ENCODE data around the gene BOD1L1. TPM values are rescaled to one million over a fixed set of nuclear protein-coding genes. Genes with fewer than 3 reads are reported as not detected.

The BOD1L1 gene
- total RNA-seq, 2 experiments from 2014 or later = 27.2 to 28.9 TPM

- ATAC-seq (no peak), DNase-seq (peak; percentile 47)
- Mint-ChIP-seq H3K9me3 (peaks cover 4% of the 10 kb centered on the region), H3K4me1 (ENCODE audit: low read depth) (peaks cover 44% of the 10 kb centered on the region), H3K27ac (no peak overlapping the region), H3K36me3 (ENCODE audit: low read depth) (peaks cover 4% of the 10 kb centered on the region), H3K4me3 (no peak overlapping the region), H3K27me3 (peaks cover 88% of the 10 kb centered on the region)
- CTCF ChIA-PET = interaction anchor here (1.5 kb wide), 1 partner anchor 11 kb away, joined by 5 read pairs; no protein-coding TSS in a partner anchor
- POLR2A ChIA-PET = interaction anchor here (0.8 to 1.4 kb wide), 2 partner anchors 12 to 15 kb away, joined by 3 to 5 read pairs; no protein-coding TSS in a partner anchor
- TF ChIP-seq CTCF (IDR thresholded peaks at IDR 0.05) = no peak
- intact Hi-C loops (cut with micrococcal nuclease) = no loop called here
These were observed 90.3 kb downstream of the BOD1L1 start for GRCh38 chr4:13537011-13537831.

- CTCF ChIA-PET = interaction anchor here (1.5 kb wide), 1 partner anchor 11 kb away, joined by 5 read pairs; no protein-coding TSS in a partner anchor
- Mint-ChIP-seq H3K4me3 (no peak overlapping the region), H3K4me1 (ENCODE audit: low read depth) (peaks cover 42% of the 10 kb centered on the region), H3K27me3 (peaks cover 88% of the 10 kb centered on the region), H3K9me3 (peaks cover 4% of the 10 kb centered on the region), H3K27ac (no peak overlapping the region), H3K36me3 (ENCODE audit: low read depth) (peaks cover 4% of the 10 kb centered on the region)
- intact Hi-C loops (cut with micrococcal nuclease) = no loop called here
- TF ChIP-seq CTCF (IDR thresholded peaks at IDR 0.05) = no peak
- ATAC-seq (no peak), DNase-seq (no peak)
- POLR2A ChIA-PET = interaction anchor here (0.8 to 1.4 kb wide), 2 partner anchors 12 to 15 kb away, joined by 3 to 5 read pairs; no protein-coding TSS in a partner anchor
These were observed 90.9 kb downstream of the BOD1L1 start for GRCh38 chr4:13536607-13537006.

GRCh38 chr4:13535708-13536361 lies 91.7 kb downstream of the BOD1L1 start:
- H3K27ac Mint-ChIP-seq = no peak overlapping the region
- peaks cover 42% of the 10 kb centered on the region for H3K4me1 Mint-ChIP-seq (ENCODE audit: low read depth)
- DNase-seq = no peak
- POLR2A ChIA-PET = interaction anchor here (1.4 kb wide), 1 partner anchor 11 kb away, joined by 5 read pairs; no protein-coding TSS in a partner anchor
- H3K36me3 Mint-ChIP-seq (ENCODE audit: low read depth) = peaks cover 7% of the 10 kb centered on the region
- H3K27me3 Mint-ChIP-seq = peaks cover 87% of the 10 kb centered on the region
- intact Hi-C loops (cut with micrococcal nuclease) = no loop called here
- TF ChIP-seq CTCF (IDR thresholded peaks at IDR 0.05) = no peak
- CTCF ChIA-PET = no interaction called here
- H3K4me3 Mint-ChIP-seq = no peak overlapping the region
- ATAC-seq = no peak
- peaks cover 4% of the 10 kb centered on the region for H3K9me3 Mint-ChIP-seq

GRCh38 chr4:13535118-13535517 lies 92.4 kb downstream of the BOD1L1 start:
- Mint-ChIP-seq H3K27ac (no peak overlapping the region), H3K4me1 (ENCODE audit: low read depth) (peaks cover 42% of the 10 kb centered on the region), H3K36me3 (ENCODE audit: low read depth) (peaks cover 7% of the 10 kb centered on the region), H3K9me3 (peaks cover 4% of the 10 kb centered on the region), H3K27me3 (peaks cover 87% of the 10 kb centered on the region), H3K4me3 (no peak overlapping the region)
- DNase-seq (no peak), ATAC-seq (no peak)
- CTCF ChIA-PET = interaction anchor here (1.2 kb wide), 1 partner anchor 10 kb away, joined by 3 read pairs; no protein-coding TSS in a partner anchor
- TF ChIP-seq CTCF (IDR thresholded peaks at IDR 0.05) = no peak
- POLR2A ChIA-PET = interaction anchor here (1.3 kb wide), 1 partner anchor 8 kb away, joined by 3 read pairs; no protein-coding TSS in a partner anchor
- intact Hi-C loops (cut with micrococcal nuclease) = no loop called here

Data from activated CD8-positive, alpha-beta T cell treated with anti-CD3 and anti-CD28 coated beads for 36 hours (primary cell).